NOMO-1 treated with dmso at 0.1 percent for 144 hours (cell line): ENCODE measurements around the gene ERBIN.

Experiments used
- DNase-seq: peaks from one replicate; lab custom pipeline; 2025; ENCODE audit not compliant: unreplicated experiment; lab: John Stamatoyannopoulos, UW

The ERBIN gene

DNA sequence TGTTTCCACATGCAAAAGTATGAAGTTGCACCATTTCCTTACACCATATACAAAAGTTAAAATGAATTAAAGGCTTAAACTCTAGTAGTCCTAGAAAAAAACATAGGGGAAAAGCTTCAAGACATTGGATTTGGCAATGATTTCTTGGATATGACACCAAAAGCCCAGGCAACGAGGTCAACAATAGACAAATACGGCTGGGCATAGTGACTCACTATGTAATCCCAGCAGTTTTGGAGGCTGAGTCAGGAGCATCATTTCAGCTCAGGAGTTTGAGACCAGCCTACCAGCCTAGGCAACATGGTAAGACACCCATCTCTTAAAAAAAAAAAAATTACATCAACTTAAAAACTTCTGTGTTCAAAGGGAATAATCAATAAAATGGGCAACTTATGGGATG, 186.8 kb downstream of the ERBIN start:
- no peak for DNase-seq

DNA sequence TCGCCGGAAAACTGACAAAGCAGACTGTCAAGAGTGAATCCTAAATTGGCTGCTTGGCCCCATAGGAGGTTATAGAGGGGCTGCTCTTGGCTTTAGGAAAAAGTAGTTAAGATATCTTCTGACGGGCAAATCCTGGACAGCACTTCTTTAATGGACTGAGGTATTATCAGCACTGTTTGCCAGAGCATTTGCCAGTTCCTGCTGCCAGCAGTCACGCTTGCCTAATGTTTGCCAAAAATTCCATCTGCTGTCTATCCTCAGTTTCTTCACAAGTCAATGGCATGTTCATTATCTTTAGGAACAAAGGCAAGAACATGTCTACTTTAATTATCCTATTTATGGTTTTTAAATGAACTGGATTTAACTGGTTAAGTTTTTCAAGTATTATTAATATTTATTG, 191.9 kb downstream of the ERBIN start:
- DNase-seq: no peak

DNA sequence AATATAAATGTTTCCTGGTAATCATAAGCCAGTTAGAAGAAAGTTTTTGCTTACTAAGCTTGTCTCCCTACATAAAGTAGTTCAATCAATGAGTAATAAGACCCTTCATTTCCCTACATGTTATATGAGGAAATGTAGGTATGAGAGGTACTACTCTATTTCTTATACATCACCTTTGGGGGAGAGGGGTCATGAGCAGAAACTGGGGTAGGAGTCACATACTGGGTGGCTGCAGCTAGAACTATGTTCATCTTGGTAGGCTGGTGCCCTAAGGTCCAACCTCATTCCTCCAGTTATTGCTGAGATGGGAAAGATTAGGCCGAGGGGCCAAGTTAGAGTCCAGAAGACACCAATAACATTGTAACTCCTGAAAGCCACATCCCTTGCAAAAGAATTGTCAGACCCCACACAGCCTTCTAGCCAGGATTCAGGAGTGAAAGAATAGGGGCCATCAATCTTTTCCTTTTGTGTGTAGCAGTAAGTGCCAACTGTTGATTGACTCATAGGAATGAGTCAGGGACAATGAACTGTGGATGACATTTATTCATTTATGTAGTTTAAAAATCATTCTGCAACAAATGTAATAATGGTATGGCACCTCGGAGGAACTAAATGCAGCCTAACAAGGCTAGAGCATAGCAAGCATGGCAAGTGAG, 196.1 kb downstream of the ERBIN start:
- DNase-seq: no peak

DNA sequence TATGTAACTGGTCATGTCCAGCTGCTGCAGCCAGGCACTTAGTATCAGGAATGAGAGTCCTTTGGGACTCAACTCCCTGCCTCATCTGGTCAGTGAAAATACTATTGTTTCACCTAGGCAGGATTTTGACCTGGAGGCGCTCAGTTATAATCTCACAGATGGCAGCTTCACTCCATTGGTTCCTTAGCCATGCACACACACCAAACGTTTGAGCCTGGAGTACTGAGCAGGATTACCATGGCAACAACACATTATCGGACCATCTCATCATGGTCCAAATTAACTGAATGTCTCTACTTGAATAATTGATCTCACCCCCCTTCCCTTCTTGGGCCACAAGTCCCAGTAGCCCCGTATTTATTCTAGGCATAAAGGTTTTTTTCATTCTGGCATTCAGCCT, 202.8 kb downstream of the ERBIN start:
- no peak for DNase-seq

DNA sequence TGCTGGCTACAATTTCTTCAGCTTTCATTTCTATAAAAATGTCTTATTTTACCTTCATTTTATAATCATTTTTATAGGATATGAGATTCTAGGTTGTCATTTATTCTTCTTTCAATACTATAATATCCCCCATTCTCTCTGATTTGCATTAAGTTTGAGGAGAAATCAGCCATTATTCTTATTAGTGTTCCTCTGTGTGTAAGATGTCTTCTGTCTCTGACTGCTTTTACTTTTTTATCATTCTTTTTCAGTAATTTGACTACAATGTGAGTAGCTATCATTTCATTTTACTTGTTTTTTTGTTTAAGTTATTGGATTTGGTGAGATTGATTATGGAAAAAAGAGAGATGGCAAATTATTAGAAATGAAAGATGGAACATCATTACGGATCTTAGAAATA, 204.1 kb downstream of the ERBIN start:
- DNase-seq: no peak
